Endodermal cell (in vitro differentiated cells): Measurements from ENCODE around the gene MUC16. TPM values are rescaled to one million over a fixed set of nuclear protein-coding genes. Genes with fewer than 3 reads are reported as not detected.

ENCODE experiments used
- DNase-seq: peaks from one replicate; pipeline ENCODE4 v3.0.0-alpha.2; 2017
- H3K27ac ChIP-seq: 2 replicates; pipeline ENCODE4 v1.5.1; 2013; ENCODE audit warnings: mild to moderate bottlenecking, low read depth, low read length, moderate library complexity
- H3K27me3 ChIP-seq: 2 replicates; pipeline ENCODE4 v1.6.1; 2013; ENCODE audit warnings: mild to moderate bottlenecking, low read length, moderate library complexity; ENCODE audit not compliant: insufficient read depth, control insufficient read depth, poor library complexity, severe bottlenecking
- H3K36me3 ChIP-seq: 2 replicates; pipeline ENCODE4 v1.7.0; 2013; ENCODE audit warnings: mild to moderate bottlenecking, low read length, moderate library complexity; ENCODE audit not compliant: control insufficient read depth, insufficient read depth
- H3K4me1 ChIP-seq: one replicate; pipeline ENCODE4 v1.7.0; 2013; ENCODE audit warnings: low read length; ENCODE audit not compliant: control insufficient read depth, insufficient read depth
- H3K4me3 ChIP-seq: 2 replicates; pipeline ENCODE4 v1.5.1; 2013; ENCODE audit warnings: mild to moderate bottlenecking, low read length, moderate library complexity
- H3K9ac ChIP-seq: 2 replicates; pipeline ENCODE4 v1.6.1; 2013; ENCODE audit warnings: mild to moderate bottlenecking, low read length, moderate library complexity; ENCODE audit not compliant: poor library complexity, severe bottlenecking; ENCODE audit errors: extremely low read depth
- H3K9me3 ChIP-seq: 2 replicates; pipeline ENCODE4 v1.6.1; 2013; ENCODE audit warnings: mild to moderate bottlenecking, low read length, moderate library complexity; ENCODE audit not compliant: control insufficient read depth
- H3K27ac Mint-ChIP-seq: 2 replicates; pipeline ENCODE4 v1.8.0; 2020; ENCODE audit warnings: mixed read lengths
- H3K27me3 Mint-ChIP-seq: 2 replicates; pipeline ENCODE4 v1.8.0; 2021; ENCODE audit warnings: mild to moderate bottlenecking, mixed read lengths; ENCODE audit not compliant: insufficient read depth
- H3K36me3 Mint-ChIP-seq: 2 replicates; pipeline ENCODE4 v1.8.0; 2020; ENCODE audit warnings: low read depth, mixed read lengths
- H3K4me1 Mint-ChIP-seq: 2 replicates; pipeline ENCODE4 v1.8.0; 2020; ENCODE audit warnings: mixed read lengths
- H3K4me3 Mint-ChIP-seq: 2 replicates; pipeline ENCODE4 v1.8.0; 2020; ENCODE audit warnings: mild to moderate bottlenecking, moderate library complexity, mixed read lengths
- H3K9me3 Mint-ChIP-seq: 2 replicates; pipeline ENCODE4 v1.8.0; 2020; ENCODE audit warnings: mild to moderate bottlenecking, mixed read lengths
- CTCF ChIP-seq: fragments of 200-600 bp; sonication (generic); conservative IDR thresholded peaks from 2 replicates; pipeline ENCODE4 v1.5.0; 2021; ENCODE audit warnings: antibody characterized with exemption, mild to moderate bottlenecking
- WGBS, 2 experiments: methylation state at CpG; one replicate each; pipeline versions ENCODE4 v1.1.5 to v1.1.7; 2013; ENCODE audit warnings: missing lambda C conversion rate in 2 of 2, mixed read lengths in 1 of 2; ENCODE audit not compliant: insufficient coverage in 1 of 2, insufficient read length in 1 of 2; 5-methylcytosine and 5-hydroxymethylcytosine counted together
- total RNA-seq, 2 donors: library from RNA; stranded (reverse); fragmentation: NEBNext Ultra II Directional in 1 of 2; extraction: Animal tissue kit (Norgen Biotek cat#: 25700) in 1 of 2; gene quantifications; 2 replicates in 1 of 2; 3 replicates in 1 of 2; pipeline ENCODE4 v1.2.1, GENCODE V29; 2021

Gene MUC16
- total RNA-seq, 2 donors from 2014 or later = 0.13 to 0.40 TPM

- no peaks in the 10 kb centered on the region for H3K9me3 Mint-ChIP-seq
- DNase-seq = no peak
- TF ChIP-seq CTCF = no peak
- Histone ChIP-seq H3K9me3 (no peaks in the 10 kb centered on the region), H3K36me3 (no peaks in the 10 kb centered on the region), H3K27me3 (no peaks in the 10 kb centered on the region), H3K9ac (no peak overlapping the region), H3K4me1 (no peaks in the 10 kb centered on the region), H3K4me3 (no peak overlapping the region), H3K27ac (no peak overlapping the region)
- peaks cover 5% of the 10 kb centered on the region for H3K27me3 Mint-ChIP-seq
- WGBS, 2 experiments = 93 to 97% methylated on average over 8 of the region's 8 CpGs
- no peak overlapping the region for H3K4me3 Mint-ChIP-seq
- H3K27ac Mint-ChIP-seq = no peak overlapping the region
- H3K36me3 Mint-ChIP-seq = no peaks in the 10 kb centered on the region
- no peaks in the 10 kb centered on the region for H3K4me1 Mint-ChIP-seq
These were observed 30.8 kb upstream of the MUC16 start for GRCh38 chr19:9041023-9041422.

- H3K27ac ChIP-seq = no peak overlapping the region
- no peak for TF ChIP-seq CTCF
- H3K36me3 ChIP-seq = no peaks in the 10 kb centered on the region
- WGBS, 2 experiments = 81 to 88% methylated on average over 4 to 9 of the region's 9 CpGs
- no peaks in the 10 kb centered on the region for H3K4me1 Mint-ChIP-seq
- H3K27me3 Mint-ChIP-seq = peaks cover 7% of the 10 kb centered on the region
- no peaks in the 10 kb centered on the region for H3K27me3 ChIP-seq
- no peaks in the 10 kb centered on the region for H3K36me3 Mint-ChIP-seq
- H3K27ac Mint-ChIP-seq = no peak overlapping the region
- no peak overlapping the region for H3K4me3 Mint-ChIP-seq
- no peak for DNase-seq
- no peaks in the 10 kb centered on the region for H3K9me3 Mint-ChIP-seq
- H3K9me3 ChIP-seq = no peaks in the 10 kb centered on the region
- no peaks in the 10 kb centered on the region for H3K4me1 ChIP-seq
- H3K9ac ChIP-seq = no peak overlapping the region
- H3K4me3 ChIP-seq = no peak overlapping the region
These were observed 29.9 kb upstream of the MUC16 start for GRCh38 chr19:9040131-9040530.

GRCh38 chr19:9039728-9040127 lies 29.5 kb upstream of the MUC16 start:
- DNase-seq = no peak
- H3K4me1 Mint-ChIP-seq = no peaks in the 10 kb centered on the region
- no peak overlapping the region for H3K27ac ChIP-seq
- no peak overlapping the region for H3K9ac ChIP-seq
- H3K27me3 Mint-ChIP-seq = peaks cover 7% of the 10 kb centered on the region
- no peaks in the 10 kb centered on the region for H3K4me1 ChIP-seq
- no peaks in the 10 kb centered on the region for H3K27me3 ChIP-seq
- no peak overlapping the region for H3K4me3 Mint-ChIP-seq
- 92 to 94% methylated on average over 2 to 5 of the region's 5 CpGs for WGBS, 2 experiments
- H3K36me3 ChIP-seq = no peaks in the 10 kb centered on the region
- TF ChIP-seq CTCF = no peak
- no peaks in the 10 kb centered on the region for H3K9me3 Mint-ChIP-seq
- no peaks in the 10 kb centered on the region for H3K36me3 Mint-ChIP-seq
- H3K9me3 ChIP-seq = no peaks in the 10 kb centered on the region
- H3K4me3 ChIP-seq = no peak overlapping the region
- H3K27ac Mint-ChIP-seq = no peak overlapping the region
